GM12872 (cell line): Measurements from ENCODE around the gene ZNF740.
A peak's percentile ranks its signal among the peaks of the same experiment; 100 is the strongest.

Source experiments
- CTCF ChIP-seq: IDR thresholded peaks from 3 replicates; pipeline ENCODE4 v1.5.1; 2011; ENCODE audit warnings: low read depth, mild to moderate bottlenecking, low read length, moderate library complexity; ENCODE audit not compliant: insufficient read depth

The ZNF740 gene

GRCh38 chr12:53208435-53208834, 27.9 kb downstream of the ZNF740 start:
- no peak for TF ChIP-seq CTCF

- no peak for TF ChIP-seq CTCF
Measured at GRCh38 chr12:53208877-53209463, 28.4 kb downstream of the ZNF740 start.

DNA sequence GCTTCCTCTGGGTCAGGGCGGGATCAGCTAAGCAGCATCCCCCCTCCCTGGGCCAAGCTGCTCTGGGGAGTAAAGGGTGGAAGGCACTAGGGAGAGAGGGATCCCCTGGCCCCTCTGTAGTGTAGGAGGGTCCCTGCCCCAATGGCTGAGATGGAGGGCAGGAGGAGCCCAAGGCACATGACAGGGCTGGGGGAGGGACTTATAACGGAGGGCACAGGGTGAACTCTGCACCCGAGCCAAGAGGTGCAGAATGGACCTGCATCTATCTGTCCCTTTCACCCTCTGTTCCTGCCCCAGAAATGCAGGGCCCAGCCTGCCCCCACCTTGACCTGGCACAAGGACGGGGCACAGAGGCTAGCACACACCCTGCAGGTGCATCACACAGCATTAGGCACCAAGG, 30.3 kb downstream of the ZNF740 start:
- TF ChIP-seq CTCF, result no peak

- peak; percentile 80 for TF ChIP-seq CTCF
Measured at GRCh38 chr12:53211476-53212381, 31.2 kb downstream of the ZNF740 start.

- no peak for TF ChIP-seq CTCF
Measured at GRCh38 chr12:53212931-53213330, 32.4 kb downstream of the ZNF740 start.

DNA sequence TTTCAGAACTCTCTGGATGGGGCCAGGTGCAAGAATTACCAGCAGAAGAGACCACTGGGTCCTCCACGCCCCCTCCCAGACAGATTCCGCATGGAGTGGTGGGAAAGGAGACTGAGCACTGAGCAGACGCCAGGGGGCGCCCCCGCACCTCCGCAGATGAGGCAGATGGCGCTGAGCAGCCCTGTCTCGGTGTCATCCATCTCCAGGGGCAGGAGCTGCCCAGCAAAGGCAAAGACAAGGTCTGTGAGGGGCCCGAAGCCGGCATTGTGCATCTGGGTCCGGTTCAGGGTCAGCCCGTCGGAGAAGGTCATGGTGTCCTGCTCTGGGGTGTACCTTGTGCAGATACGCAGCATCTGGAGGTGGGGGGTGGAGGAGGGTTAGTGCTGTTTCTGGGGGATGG, 32.8 kb downstream of the ZNF740 start:
- TF ChIP-seq CTCF, result peak; percentile 98

DNA sequence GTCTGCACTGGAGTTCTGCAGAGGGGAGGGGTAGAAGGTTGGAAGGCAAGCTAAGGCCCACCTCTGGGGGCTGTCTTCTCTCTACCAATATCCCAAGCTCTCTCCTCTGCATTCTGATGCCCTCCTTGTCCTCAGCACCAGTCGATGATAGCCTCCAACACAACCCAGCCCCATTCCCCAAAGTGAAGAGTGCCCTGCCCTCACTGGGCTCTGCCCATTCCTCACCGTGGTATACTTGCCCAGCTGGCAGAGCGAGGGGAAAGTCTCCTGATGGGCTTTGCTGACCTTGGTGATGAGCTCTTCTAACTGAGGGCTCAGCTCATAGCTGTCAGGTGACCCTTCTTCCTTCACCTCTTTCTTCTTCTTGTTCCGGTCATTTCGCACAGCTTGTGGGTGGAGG, 33.7 kb downstream of the ZNF740 start:
- TF ChIP-seq CTCF, result no peak
